NB4 (cell line): ENCODE results near the gene CD38.

Source experiments
- CTCF ChIP-seq: IDR thresholded peaks from one replicate; pipeline ENCODE4 v1.5.1; 2012; ENCODE audit warnings: low read depth, low read length
- MYC ChIP-seq: IDR thresholded peaks from 2 replicates; pipeline ENCODE4 v1.6.1; 2011; ENCODE audit warnings: low read depth, low read length
- POLR2A ChIP-seq: IDR thresholded peaks from 2 replicates; pipeline ENCODE4 v1.6.1; 2011; ENCODE audit warnings: mild to moderate bottlenecking; ENCODE audit not compliant: insufficient read length; ENCODE audit errors: extremely low read depth
- TF ChIP-seq, protein P1 (sequence below): IDR thresholded peaks from 2 replicates; pipeline ENCODE4 v1.6.1; 2011; ENCODE audit warnings: low read depth, low read length

DNA sequence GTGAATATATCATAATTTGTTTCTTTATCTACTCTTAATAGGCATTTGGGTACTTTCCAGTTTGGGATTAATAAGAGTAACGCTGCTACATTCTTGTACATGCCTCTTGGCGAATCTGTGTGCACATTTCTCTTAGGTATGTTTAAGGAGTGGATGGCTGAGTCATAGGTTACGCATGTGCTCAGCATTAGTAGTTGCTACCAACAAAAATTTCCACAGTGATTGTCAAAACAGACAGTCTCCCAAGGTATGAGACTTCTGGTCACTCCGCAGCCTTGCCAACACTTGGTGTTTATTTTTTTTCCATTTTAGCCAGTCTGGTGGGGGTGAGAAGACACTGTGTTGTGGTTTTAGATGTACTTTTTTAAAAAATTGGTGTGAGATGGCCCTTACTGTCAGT lies 115.8 kb downstream of the CD38 start:
- TF ChIP-seq CTCF (no peak), POLR2A (no peak), MYC (no peak)
- TF ChIP-seq, protein P1, sequence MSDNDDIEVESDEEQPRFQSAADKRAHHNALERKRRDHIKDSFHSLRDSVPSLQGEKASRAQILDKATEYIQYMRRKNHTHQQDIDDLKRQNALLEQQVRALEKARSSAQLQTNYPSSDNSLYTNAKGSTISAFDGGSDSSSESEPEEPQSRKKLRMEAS, result no peak
